IMR-90 (cell line): ENCODE measurements around the gene EXOSC9. TPM values are rescaled to one million over a fixed set of nuclear protein-coding genes. Genes with fewer than 3 reads are reported as not detected.
A peak's percentile ranks its signal among the peaks of the same experiment; 100 is the strongest.

Experiments used
- ATAC-seq: fragments of 200-7000 bp; cut with Tn5 transposase; 2 replicates; pipeline ENCODE4 v1.9.1; 2020; ENCODE audit warnings: low read depth, mild to moderate bottlenecking, moderate library complexity
- BruUV-seq: library from RNA; stranded (reverse); fragments of 400-500 nt; replicated peaks from 2 replicates; lab custom pipeline; 2021; lab: Mats Ljungman, UMichigan
- CTCF ChIA-PET: fragments of 300-600 bp; formaldehyde crosslinking; extraction: SDS; loops from one replicate; lab custom pipeline; 2021; ENCODE audit warnings: antibody characterized with exemption; lab: Yijun Ruan, JAX
- POLR2A ChIA-PET: fragments of 300-600 bp; sonication (Branson Sonifier 250); formaldehyde crosslinking; loops from one replicate; lab custom pipeline; 2022; ENCODE audit warnings: antibody characterized with exemption; ENCODE audit not compliant: unreplicated experiment; lab: Charles Lee
- DNase-seq: peaks from one replicate; pipeline ENCODE4 v3.0.0; 2013
- H2AFZ ChIP-seq: replicated peaks from 2 replicates; pipeline ENCODE3; 2013; ENCODE audit warnings: low read length, mild to moderate bottlenecking; ENCODE audit not compliant: poor library complexity
- H2AK5ac ChIP-seq: 2 replicates; pipeline ENCODE4 v1.6.1; 2013; ENCODE audit warnings: low read depth, low read length, inconsistent platforms
- H2AK9ac ChIP-seq: replicated peaks from 2 replicates; pipeline ENCODE3; 2013; ENCODE audit warnings: mild to moderate bottlenecking, low read depth, low read length, moderate library complexity; ENCODE audit not compliant: poor library complexity
- H2BK120ac ChIP-seq: 2 replicates; pipeline ENCODE4 v1.6.1; 2013; ENCODE audit warnings: low read depth, low read length, inconsistent platforms
- H2BK15ac ChIP-seq: 3 replicates; pipeline ENCODE4 v1.6.1; 2013; ENCODE audit warnings: low read depth, low read length, inconsistent platforms
- H2BK20ac ChIP-seq: 2 replicates; pipeline ENCODE4 v1.6.1; 2013; ENCODE audit warnings: low read depth, mild to moderate bottlenecking, inconsistent platforms, low read length, moderate library complexity
- H2BK5ac ChIP-seq: 2 replicates; pipeline ENCODE4 v1.6.1; 2013; ENCODE audit warnings: mild to moderate bottlenecking, low read depth, low read length, inconsistent platforms; ENCODE audit not compliant: poor library complexity, severe bottlenecking
- H3K14ac ChIP-seq: replicated peaks from 2 replicates; pipeline ENCODE4 v1.6.1; 2013; ENCODE audit warnings: low read depth, low read length, inconsistent platforms
- H3K18ac ChIP-seq: 2 replicates; pipeline ENCODE4 v1.6.1; 2013; ENCODE audit warnings: low read depth, low read length, control low read depth
- H3K23ac ChIP-seq: 2 replicates; pipeline ENCODE4 v1.6.1; 2013; ENCODE audit warnings: low read depth, low read length, inconsistent platforms
- H3K27ac ChIP-seq: 2 replicates; pipeline ENCODE4 v1.5.1; 2013; ENCODE audit warnings: mild to moderate bottlenecking, control low read depth, low read length; ENCODE audit not compliant: insufficient read depth
- H3K27me3 ChIP-seq: 2 replicates; pipeline ENCODE4 v1.6.1; 2013; ENCODE audit warnings: low read length; ENCODE audit not compliant: control insufficient read depth, insufficient read depth
- H3K36me3 ChIP-seq: 2 replicates; pipeline ENCODE4 v1.6.1; 2013; ENCODE audit warnings: low read length, mixed read lengths; ENCODE audit not compliant: control insufficient read depth, insufficient read depth
- H3K4ac ChIP-seq: 2 replicates; pipeline ENCODE4 v1.6.1; 2013; ENCODE audit warnings: low read depth, low read length, inconsistent platforms
- H3K4me1 ChIP-seq: 2 replicates; pipeline ENCODE4 v1.6.1; 2013; ENCODE audit warnings: low read length, mixed read lengths; ENCODE audit not compliant: control insufficient read depth, insufficient read depth
- H3K4me2 ChIP-seq: 2 replicates; pipeline ENCODE4 v1.6.1; 2013; ENCODE audit warnings: low read depth, mild to moderate bottlenecking, control low read depth, low read length, moderate library complexity
- H3K4me3 ChIP-seq: 2 replicates; pipeline ENCODE4 v1.5.1; 2013; ENCODE audit warnings: low read depth, mild to moderate bottlenecking, control low read depth, low read length, moderate library complexity; ENCODE audit not compliant: insufficient read depth
- H3K56ac ChIP-seq: 2 replicates; pipeline ENCODE4 v1.6.1; 2013; ENCODE audit warnings: low read length, inconsistent platforms; ENCODE audit not compliant: insufficient read depth; ENCODE audit errors: extremely low read depth
- H3K79me1 ChIP-seq, 2 experiments: 2 replicates each; pipeline ENCODE4 v1.6.1; 2013; ENCODE audit warnings: low read length in 2 of 2, inconsistent platforms in 1 of 2, low read depth in 1 of 2
- H3K9ac ChIP-seq: 2 replicates; pipeline ENCODE4 v1.6.1; 2013; ENCODE audit warnings: low read depth, low read length, control low read depth
- H3K9me1 ChIP-seq: 2 replicates; pipeline ENCODE4 v1.6.1; 2013; ENCODE audit warnings: low read length, inconsistent platforms; ENCODE audit not compliant: insufficient read depth
- H3K9me3 ChIP-seq: 2 replicates; pipeline ENCODE4 v1.6.1; 2013; ENCODE audit warnings: low read length; ENCODE audit not compliant: control insufficient read depth, insufficient read depth
- H4K20me1 ChIP-seq: 2 replicates; pipeline ENCODE4 v1.6.1; 2013; ENCODE audit warnings: low read length, inconsistent platforms; ENCODE audit not compliant: insufficient read depth
- H4K5ac ChIP-seq: 2 replicates; pipeline ENCODE4 v1.6.1; 2013; ENCODE audit warnings: mild to moderate bottlenecking, low read depth, low read length, control low read depth
- H4K8ac ChIP-seq, 2 experiments: 2 replicates each; pipeline ENCODE4 v1.6.1; 2013; ENCODE audit warnings: low read depth in 2 of 2, low read length in 2 of 2, control low read depth in 1 of 2, inconsistent platforms in 1 of 2
- H4K91ac ChIP-seq: 2 replicates; pipeline ENCODE4 v1.6.1; 2013; ENCODE audit warnings: low read depth, low read length, inconsistent platforms; ENCODE audit not compliant: insufficient read depth
- BHLHE40 ChIP-seq: fragments of 150-350 bp; IDR thresholded peaks from 2 replicates; pipeline ENCODE4 v1.6.1; 2016; ENCODE audit warnings: mild to moderate bottlenecking, low read depth, low read length
- CEBPB ChIP-seq: IDR thresholded peaks from 2 replicates; pipeline ENCODE4 v1.6.1; 2012; ENCODE audit warnings: low read depth, low read length, improper control_type of control experiment
- CHD1 ChIP-seq: IDR thresholded peaks from 2 replicates; pipeline ENCODE4 v1.6.1; 2012; ENCODE audit warnings: low read depth, low read length, improper control_type of control experiment
- NFE2L2 ChIP-seq: fragments of 150-350 bp; IDR thresholded peaks from 2 replicates; pipeline ENCODE4 v1.6.1; 2016; ENCODE audit warnings: low read depth, mild to moderate bottlenecking, low read length
- POLR2A ChIP-seq: IDR thresholded peaks from 2 replicates; pipeline ENCODE4 v1.6.1; 2012; ENCODE audit warnings: mild to moderate bottlenecking, low read depth, low read length
- RCOR1 ChIP-seq: IDR thresholded peaks from 2 replicates; pipeline ENCODE4 v1.6.1; 2012; ENCODE audit warnings: mild to moderate bottlenecking, low read length, improper control_type of control experiment; ENCODE audit not compliant: insufficient replicate concordance
- RFX5 ChIP-seq: IDR thresholded peaks from 2 replicates; pipeline ENCODE4 v1.8.0; 2012; ENCODE audit warnings: low read depth, mild to moderate bottlenecking, low read length, moderate library complexity
- SMC3 ChIP-seq: fragments of 150-350 bp; IDR thresholded peaks from 2 replicates; pipeline ENCODE4 v1.6.1; 2016; ENCODE audit warnings: low read depth, mild to moderate bottlenecking, antibody characterized with exemption, low read length, moderate library complexity
- WGBS, 2 experiments: methylation state at CpG; one replicate each; pipeline versions ENCODE4 v1.1.5 to v1.1.7; 2013; ENCODE audit warnings: missing lambda C conversion rate in 2 of 2; ENCODE audit not compliant: insufficient read length in 1 of 2; ENCODE audit errors: extremely low coverage in 2 of 2; 5-methylcytosine and 5-hydroxymethylcytosine counted together
- dilution Hi-C: fragments of 300-500 bp; cut with HindIII; formaldehyde crosslinking; loops from one replicate; pipeline ENCODE4 v1.14.3; 2018; ENCODE audit warnings: low sequenced_read_pairs; ENCODE audit not compliant: unreplicated experiment
- in situ Hi-C: fragments of 300-500 bp; cut with MboI; formaldehyde crosslinking; loops from 3 replicates; pipeline ENCODE4 v1.14.3; 2019; ENCODE audit warnings: low sequenced_read_pairs, inconsistent platforms, mixed read lengths
- intact Hi-C: fragments of 100-400 bp; cut with micrococcal nuclease; formaldehyde crosslinking; loops from 2 replicates; pipeline ENCODE4 v1.10.0; 2022
- polyA plus RNA-seq, 3 experiments: library from polyadenylated mRNA; depleted of rRNA; stranded (reverse); fragments of >200 nt; gene quantifications; 2 replicates each; pipeline ENCODE4 v1.2.3, GENCODE V29; 2012; ENCODE audit warnings: low replicate concordance in 1 of 3
- total RNA-seq: library from RNA; depleted of rRNA; stranded (reverse); fragments of >200 nt; gene quantifications from 2 replicates; pipeline ENCODE4 v1.2.3, GENCODE V29; 2012

The EXOSC9 gene
- total and polyA plus RNA-seq, 2 of the 4 experiments (the other 2 are of a cell fraction) = 34.7 to 47.5 TPM

DNA sequence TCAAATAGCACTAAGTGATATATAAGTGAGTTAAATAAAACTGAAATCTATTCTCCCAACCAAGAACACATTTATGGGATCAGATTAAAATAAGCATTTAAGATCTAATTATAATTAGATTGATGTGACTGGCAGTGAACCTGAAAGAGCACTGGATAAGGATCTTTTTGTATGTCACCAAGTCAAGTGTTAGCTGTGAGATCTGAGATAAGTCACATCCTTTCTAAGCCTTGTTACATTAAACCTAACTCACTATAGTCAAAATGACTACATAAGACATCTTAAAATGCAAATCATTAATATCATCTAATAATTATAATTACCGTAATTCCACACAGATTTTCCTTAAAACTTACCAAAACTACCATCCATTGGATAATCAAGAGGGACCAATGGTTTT is 20.9 kb downstream of the EXOSC9 start (continued):
- TF ChIP-seq SMC3 (no peak), RCOR1 (no peak), CEBPB (no peak), BHLHE40 (no peak), POLR2A (no peak)

DNA sequence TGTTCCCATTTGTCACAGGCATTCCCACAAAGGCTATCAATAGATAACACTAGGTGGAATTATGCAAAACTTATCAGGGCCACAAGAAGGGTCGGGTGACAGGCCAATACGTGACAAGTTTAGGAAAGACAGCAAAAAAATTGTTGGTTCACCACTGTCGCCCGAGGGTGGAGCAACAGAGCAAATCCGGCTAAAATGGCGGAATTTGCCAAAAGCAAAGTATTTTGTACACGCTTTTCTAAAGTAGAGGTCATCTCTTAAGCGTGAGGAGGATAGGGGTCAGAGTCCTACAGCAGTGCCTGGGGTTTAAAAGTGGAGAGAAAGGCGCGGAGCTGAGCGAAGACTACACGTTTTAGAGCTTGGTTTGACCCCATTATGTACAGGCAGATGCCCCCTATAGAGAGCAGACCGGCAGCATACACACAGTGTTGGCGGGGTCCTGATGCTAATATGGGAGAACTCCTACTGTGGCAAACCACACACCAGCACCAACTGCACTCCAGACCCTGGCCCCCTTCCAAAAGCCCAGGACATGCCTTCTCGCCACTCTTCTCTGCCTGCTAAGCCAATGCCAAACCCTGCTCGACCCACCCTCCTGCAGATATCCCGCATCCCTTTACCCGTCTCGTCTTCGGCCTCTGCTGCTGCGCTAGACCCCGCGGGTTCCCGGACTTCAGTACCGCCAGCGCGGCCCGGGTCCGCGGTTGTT is 21.8 kb downstream of the EXOSC9 start:
- peaks cover 11 to 19% of the 10 kb centered on the region in 2 experiments; a peak in 3 of 4 replicates for H3K79me1 ChIP-seq
- no peaks in the 10 kb centered on the region for H3K9me1 ChIP-seq
- peak overlapping the region; percentile 23; the same call in 1 of the 2 replicates for H4K5ac ChIP-seq
- H3K4me3 ChIP-seq = peak overlapping the region; percentile 71
- in situ Hi-C loops (no loop called here), dilution Hi-C loops (no loop called here), intact Hi-C loops (loop anchor here (2.0 to 10.0 kb wide), 2 partner anchors 126 to 448 kb away; partner anchors contain the start of gene ANXA5)
- H4K91ac ChIP-seq = peak overlapping the region; percentile 51
- H2AK5ac ChIP-seq = peak overlapping the region; percentile 40
- peak overlapping the region; percentile 91 for H3K23ac ChIP-seq
- peak overlapping the region; percentile 90 for H2AFZ ChIP-seq
- peak overlapping the region; percentile 69 to 73 for H4K8ac ChIP-seq
- no TSS peak for BruUV-seq
- H3K18ac ChIP-seq = no peak overlapping the region
- peak overlapping the region; percentile 73 for H3K14ac ChIP-seq
- WGBS, 2 experiments = 3% methylated on average over 8 of the region's 30 CpGs; no CpG with 5 or more reads in 1 of the 2 experiments
- H4K20me1 ChIP-seq = no peaks in the 10 kb centered on the region
- no peak for TF ChIP-seq NFE2L2
- no peak for TF ChIP-seq SMC3
- no peak for TF ChIP-seq RCOR1
- TF ChIP-seq RFX5 = no peak
- TF ChIP-seq CHD1 = 0 out of 2 replicates have a peak, but pooled peaks have one; percentile 61
- CTCF ChIA-PET = interaction anchor here (0.9 kb wide), 1 partner anchor 58 kb away, joined by 3 read pairs; the partner anchor contains the start of gene SMIM43
- peak overlapping the region; percentile 84 for H3K9ac ChIP-seq
- H2BK5ac ChIP-seq = peak overlapping the region; percentile 70
- H3K56ac ChIP-seq = peak overlapping the region; percentile 76
- H3K4ac ChIP-seq = peak overlapping the region; percentile 81
- peak overlapping the region; percentile 69 for H3K27ac ChIP-seq
- peak overlapping the region; percentile 33 for H2BK120ac ChIP-seq
- H3K9me3 ChIP-seq = no peaks in the 10 kb centered on the region
- no peak for DNase-seq
- H3K4me2 ChIP-seq = peak overlapping the region; percentile 97
- peak overlapping the region; percentile 27; the same call in 1 of the 2 replicates for H2BK20ac ChIP-seq
- peak overlapping the region; percentile 82 for H2AK9ac ChIP-seq
- no peaks in the 10 kb centered on the region for H3K27me3 ChIP-seq
- POLR2A ChIA-PET = no interaction called here
- peaks cover 4% of the 10 kb centered on the region for H3K4me1 ChIP-seq
- peak; percentile 40 for ATAC-seq
- H2BK15ac ChIP-seq = peak overlapping the region; percentile 68; the same call in 1 of the 3 replicates
- H3K36me3 ChIP-seq = peaks cover 2% of the 10 kb centered on the region; the same call in 1 of the 2 replicates
